Colonic mucosa (tissue), 4 donors: ENCODE results near the gene RMND1. TPM values are rescaled to one million over a fixed set of nuclear protein-coding genes. Genes with fewer than 3 reads are reported as not detected.

Experiments
- DNase-seq: peaks from one replicate; pipeline ENCODE4 v3.0.0-alpha.2; 2020
- H3K27ac ChIP-seq: fragments of 200-600 bp; one replicate; pipeline ENCODE4 v1.8.0; 2021
- H3K27me3 ChIP-seq: fragments of 200-600 bp; one replicate; pipeline ENCODE4 v1.8.0; 2021
- H3K36me3 ChIP-seq: fragments of 200-600 bp; one replicate; pipeline ENCODE4 v1.8.0; 2021
- H3K4me1 ChIP-seq: fragments of 200-600 bp; one replicate; pipeline ENCODE4 v1.8.0; 2021; ENCODE audit warnings: mild to moderate bottlenecking
- H3K4me3 ChIP-seq: fragments of 200-600 bp; one replicate; pipeline ENCODE4 v1.8.0; 2021
- H3K9ac ChIP-seq, 2 donors: one replicate each; pipeline ENCODE4 v1.7.0; 2013; ENCODE audit warnings: control low read depth in 2 of 2, low read depth in 2 of 2, low read length in 2 of 2
- H3K9me3 ChIP-seq: fragments of 200-600 bp; one replicate; pipeline ENCODE4 v1.8.0; 2021
- intact Hi-C: fragments of 100-400 bp; cut with DNase I; formaldehyde crosslinking; loops from one replicate; pipeline ENCODE4 v1.14.1; 2022
- total RNA-seq, 2 donors: library from RNA; stranded (reverse); fragmentation: NEBNext Ultra II Directional in 1 of 2; extraction: Animal tissue kit (Norgen Biotek cat#: 25700) in 1 of 2; gene quantifications; one replicate each; pipeline ENCODE4 v1.2.1, GENCODE V29; 2021
- TF ChIP-seq, protein P1 (sequence below): fragments of 200-600 bp; IDR thresholded peaks from one replicate; pipeline ENCODE4 v1.8.0; 2022; ENCODE audit warnings: antibody characterized with exemption, mild to moderate bottlenecking
- donor health status: healthy.
- donor health status: DM: no; HTN: no; CAD: no.
- donor health status: DM: no; HTN: no; CAD: no.

Gene RMND1
- total RNA-seq, 2 donors from 2014 or later, result 20.3 to 20.4 TPM

DNA sequence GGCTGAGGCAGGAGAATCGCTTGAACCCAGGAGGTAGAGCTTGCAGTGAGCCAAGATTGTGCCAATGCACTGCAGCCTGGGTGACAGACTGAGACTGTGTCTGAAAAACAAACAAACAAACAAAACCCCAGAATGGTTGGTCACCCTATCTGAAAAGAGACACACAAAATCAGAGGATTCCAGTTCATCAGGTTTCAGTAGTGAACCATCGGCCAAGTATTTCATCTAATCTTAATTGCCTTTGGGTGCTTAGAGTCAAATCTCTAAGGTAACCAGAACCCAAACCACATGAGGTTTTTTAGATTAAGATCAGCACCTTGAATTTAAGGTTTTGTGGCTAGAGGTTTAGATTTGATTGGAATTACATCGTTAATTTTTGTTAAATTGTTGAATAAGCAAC is 52.2 kb downstream of the RMND1 start:
- Histone ChIP-seq H3K9me3 (no peaks in the 10 kb centered on the region), H3K4me1 (no peaks in the 10 kb centered on the region), H3K9ac (no peak overlapping the region), H3K27ac (no peak overlapping the region), H3K4me3 (no peak overlapping the region), H3K27me3 (no peaks in the 10 kb centered on the region), H3K36me3 (no peaks in the 10 kb centered on the region)
- no peak for DNase-seq
- intact Hi-C loops, result no loop called here
- TF ChIP-seq, protein P1, sequence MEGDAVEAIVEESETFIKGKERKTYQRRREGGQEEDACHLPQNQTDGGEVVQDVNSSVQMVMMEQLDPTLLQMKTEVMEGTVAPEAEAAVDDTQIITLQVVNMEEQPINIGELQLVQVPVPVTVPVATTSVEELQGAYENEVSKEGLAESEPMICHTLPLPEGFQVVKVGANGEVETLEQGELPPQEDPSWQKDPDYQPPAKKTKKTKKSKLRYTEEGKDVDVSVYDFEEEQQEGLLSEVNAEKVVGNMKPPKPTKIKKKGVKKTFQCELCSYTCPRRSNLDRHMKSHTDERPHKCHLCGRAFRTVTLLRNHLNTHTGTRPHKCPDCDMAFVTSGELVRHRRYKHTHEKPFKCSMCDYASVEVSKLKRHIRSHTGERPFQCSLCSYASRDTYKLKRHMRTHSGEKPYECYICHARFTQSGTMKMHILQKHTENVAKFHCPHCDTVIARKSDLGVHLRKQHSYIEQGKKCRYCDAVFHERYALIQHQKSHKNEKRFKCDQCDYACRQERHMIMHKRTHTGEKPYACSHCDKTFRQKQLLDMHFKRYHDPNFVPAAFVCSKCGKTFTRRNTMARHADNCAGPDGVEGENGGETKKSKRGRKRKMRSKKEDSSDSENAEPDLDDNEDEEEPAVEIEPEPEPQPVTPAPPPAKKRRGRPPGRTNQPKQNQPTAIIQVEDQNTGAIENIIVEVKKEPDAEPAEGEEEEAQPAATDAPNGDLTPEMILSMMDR, result no peak

DNA sequence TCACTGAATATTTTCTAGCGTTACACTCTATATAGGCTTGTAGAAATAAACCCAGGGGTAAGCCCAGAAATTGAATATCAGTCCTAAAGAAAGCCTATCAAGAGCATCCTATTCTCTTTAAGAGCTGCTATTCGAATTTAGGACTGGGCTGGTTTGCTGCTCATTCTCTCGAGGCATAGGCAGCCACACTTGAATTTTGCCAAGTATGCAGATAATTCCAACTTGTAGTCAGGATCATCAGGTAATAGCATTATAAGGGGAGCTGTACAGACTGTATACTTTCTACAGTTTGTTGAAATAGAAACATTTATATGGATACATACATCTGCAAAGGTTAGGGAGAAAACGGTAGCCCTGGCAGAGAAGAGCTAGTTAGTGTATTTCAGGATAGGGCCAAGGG is 58.5 kb downstream of the RMND1 start:
- Histone ChIP-seq H3K9me3 (no peaks in the 10 kb centered on the region), H3K9ac (no peak overlapping the region), H3K36me3 (no peaks in the 10 kb centered on the region), H3K4me3 (no peak overlapping the region), H3K27me3 (no peaks in the 10 kb centered on the region), H3K27ac (no peak overlapping the region), H3K4me1 (peaks cover 6% of the 10 kb centered on the region)
- DNase-seq, result no peak
- TF ChIP-seq, protein P1, result no peak
- intact Hi-C loops, result loop anchor here (5.0 kb wide), 1 partner anchor 59 kb away; the partner anchor contains the start of gene RMND1

- TF ChIP-seq, protein P1, result no peak
- intact Hi-C loops, result loop anchor here (5.0 kb wide), 1 partner anchor 60 kb away; the partner anchor contains the start of gene RMND1
- H3K36me3 ChIP-seq, result no peaks in the 10 kb centered on the region
- peak overlapping the region in 1 of 2 donors; percentile 38 for H3K9ac ChIP-seq
- no peaks in the 10 kb centered on the region for H3K9me3 ChIP-seq
- no peak for DNase-seq
- peak overlapping the region; percentile 98 for H3K27ac ChIP-seq
- no peaks in the 10 kb centered on the region for H3K27me3 ChIP-seq
- peak overlapping the region; percentile 74 for H3K4me3 ChIP-seq
- peaks cover 6% of the 10 kb centered on the region for H3K4me1 ChIP-seq
Measured at GRCh38 chr6:151392427-151392826, 59.5 kb downstream of the RMND1 start.

- Histone ChIP-seq H3K27ac (peak within 1 kb of the TSS; percentile 98), H3K27me3 (no peaks in the 10 kb centered on the region), H3K36me3 (no peaks in the 10 kb centered on the region), H3K9me3 (no peaks in the 10 kb centered on the region), H3K4me1 (peaks cover 6% of the 10 kb centered on the region), H3K9ac (peak within 1 kb of the TSS; percentile 74 to 92), H3K4me3 (peak within 1 kb of the TSS; percentile 74)
- DNase-seq, result peak; percentile 72
- TF ChIP-seq, protein P1, result no peak
- intact Hi-C loops, result loop anchor here (5.0 kb wide), 1 partner anchor 61 kb away; the partner anchor contains the start of gene RMND1
Measured at GRCh38 chr6:151391471-151392413, 60.2 kb downstream of the RMND1 start, which contains the start of gene ZBTB2. Gene ZBTB2, minus strand, starts transcription at chr6:151391559. Its CDS starts 17,922 bp downstream, at chr6:151373637.

- intact Hi-C loops, result loop anchor here (5.0 kb wide), 1 partner anchor 61 kb away; the partner anchor contains the start of gene RMND1
- peak overlapping the region; percentile 74 to 92 for H3K9ac ChIP-seq
- H3K4me1 ChIP-seq, result peaks cover 6% of the 10 kb centered on the region
- no peaks in the 10 kb centered on the region for H3K9me3 ChIP-seq
- TF ChIP-seq, protein P1, result no peak
- peak overlapping the region; percentile 98 for H3K27ac ChIP-seq
- H3K36me3 ChIP-seq, result no peaks in the 10 kb centered on the region
- no peaks in the 10 kb centered on the region for H3K27me3 ChIP-seq
- DNase-seq, result peak; percentile 84
- peak overlapping the region; percentile 74 for H3K4me3 ChIP-seq
Measured at GRCh38 chr6:151390851-151391470, 61.0 kb downstream of the RMND1 start.
